Brain microvascular endothelial cell (primary cell): ENCODE results near the gene GALNT5.

Experiments
- DNase-seq: peaks from one replicate; pipeline ENCODE4 v3.0.0-alpha.2; 2020
- H3K27ac ChIP-seq: fragments of 250-450 bp; sonication (Bioruptor Pico); 2 replicates; pipeline ENCODE4 v1.5.1; 2020; ENCODE audit warnings: mild to moderate bottlenecking, moderate library complexity
- H3K27me3 ChIP-seq: fragments of 250-450 bp; sonication (Bioruptor Pico); replicated peaks from 2 replicates; pipeline ENCODE4 v1.5.1; 2020; ENCODE audit warnings: mild to moderate bottlenecking
- H3K36me3 ChIP-seq: fragments of 250-450 bp; sonication (Bioruptor Pico); replicated peaks from 2 replicates; pipeline ENCODE4 v1.5.1; 2020; ENCODE audit warnings: mild to moderate bottlenecking
- H3K4me3 ChIP-seq: 2 replicates; pipeline ENCODE4 v1.5.1; 2011; ENCODE audit warnings: low read depth, mild to moderate bottlenecking, control low read depth, low read length, moderate library complexity
- in situ Hi-C: cut with HindIII; loops from 2 replicates; pipeline ENCODE4 v1.10.0; 2017; ENCODE audit warnings: low sequenced_read_pairs, low pct_ligation_motif_present
- TF ChIP-seq, protein P1 (sequence below): IDR thresholded peaks from 2 replicates; pipeline ENCODE4 v1.5.1; 2011; ENCODE audit warnings: low read depth, mild to moderate bottlenecking, moderate library complexity, low read length, control low read depth, inconsistent platforms; ENCODE audit errors: missing control alignments

Gene GALNT5

DNA sequence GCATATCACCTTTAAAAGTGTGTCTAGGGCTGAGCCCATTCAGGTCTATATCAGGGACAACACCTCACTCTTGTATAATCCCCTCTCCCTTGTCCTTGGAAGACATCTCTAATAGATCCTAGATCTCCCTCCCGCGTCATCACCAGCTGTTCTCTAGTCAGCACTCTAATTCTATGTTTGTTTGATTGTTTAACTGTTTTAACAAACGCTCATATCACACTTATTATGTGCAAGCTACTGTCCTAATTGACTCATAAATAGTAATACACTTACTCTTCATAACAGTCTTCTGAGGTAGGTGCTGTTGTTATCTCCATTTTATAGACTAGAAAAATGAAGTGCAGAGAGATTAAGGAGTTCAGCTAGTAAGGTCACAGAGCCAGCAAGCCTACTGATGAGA, 69.7 kb downstream of the GALNT5 start:
- H3K27me3 ChIP-seq: no peaks in the 10 kb centered on the region
- H3K36me3 ChIP-seq: no peaks in the 10 kb centered on the region
- no peak overlapping the region for H3K4me3 ChIP-seq
- in situ Hi-C loops: no loop called here
- no peak overlapping the region for H3K27ac ChIP-seq
- no peak for DNase-seq
- TF ChIP-seq, protein P1, sequence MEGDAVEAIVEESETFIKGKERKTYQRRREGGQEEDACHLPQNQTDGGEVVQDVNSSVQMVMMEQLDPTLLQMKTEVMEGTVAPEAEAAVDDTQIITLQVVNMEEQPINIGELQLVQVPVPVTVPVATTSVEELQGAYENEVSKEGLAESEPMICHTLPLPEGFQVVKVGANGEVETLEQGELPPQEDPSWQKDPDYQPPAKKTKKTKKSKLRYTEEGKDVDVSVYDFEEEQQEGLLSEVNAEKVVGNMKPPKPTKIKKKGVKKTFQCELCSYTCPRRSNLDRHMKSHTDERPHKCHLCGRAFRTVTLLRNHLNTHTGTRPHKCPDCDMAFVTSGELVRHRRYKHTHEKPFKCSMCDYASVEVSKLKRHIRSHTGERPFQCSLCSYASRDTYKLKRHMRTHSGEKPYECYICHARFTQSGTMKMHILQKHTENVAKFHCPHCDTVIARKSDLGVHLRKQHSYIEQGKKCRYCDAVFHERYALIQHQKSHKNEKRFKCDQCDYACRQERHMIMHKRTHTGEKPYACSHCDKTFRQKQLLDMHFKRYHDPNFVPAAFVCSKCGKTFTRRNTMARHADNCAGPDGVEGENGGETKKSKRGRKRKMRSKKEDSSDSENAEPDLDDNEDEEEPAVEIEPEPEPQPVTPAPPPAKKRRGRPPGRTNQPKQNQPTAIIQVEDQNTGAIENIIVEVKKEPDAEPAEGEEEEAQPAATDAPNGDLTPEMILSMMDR: no peak

DNA sequence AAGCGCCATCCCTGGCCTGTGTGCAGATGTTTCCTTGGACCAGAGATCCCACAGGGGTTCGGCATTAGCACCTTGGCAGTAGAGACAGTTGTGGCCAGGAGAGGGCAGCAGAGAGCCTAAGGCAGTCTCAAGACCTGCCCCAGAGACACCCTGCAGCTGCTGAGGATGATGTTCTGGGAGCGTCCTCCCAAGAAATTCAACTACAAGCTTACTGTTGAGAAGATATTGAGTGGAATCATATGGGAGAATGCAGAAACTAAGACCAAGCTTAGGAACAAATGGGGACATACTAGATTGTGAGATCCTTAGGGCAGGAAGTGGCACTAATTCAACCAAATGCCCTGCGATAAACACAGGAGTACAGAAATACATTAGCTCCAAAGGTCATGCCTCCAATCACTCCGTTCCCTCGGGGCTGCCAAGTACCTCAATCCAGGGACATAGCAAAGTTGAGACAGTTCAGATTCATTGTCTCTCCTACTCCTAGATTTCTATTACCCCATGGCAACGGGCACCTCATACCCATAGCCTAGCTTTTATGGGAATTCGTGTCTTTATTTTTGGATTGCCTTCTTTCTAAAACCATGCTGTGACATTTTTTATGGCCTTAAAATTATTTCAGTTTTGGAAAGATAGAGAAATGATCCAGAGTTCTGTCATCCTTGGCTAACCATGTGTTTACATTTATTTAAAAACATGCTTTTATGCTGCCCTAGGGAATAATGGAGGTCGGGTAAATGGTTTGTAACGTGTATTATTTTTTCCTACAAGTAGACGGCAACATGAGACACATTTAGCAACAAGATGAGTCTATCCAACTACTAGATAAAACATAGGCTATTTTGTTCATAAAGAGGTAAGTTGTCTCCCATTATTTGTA, 70.4 kb downstream of the GALNT5 start:
- Histone ChIP-seq H3K4me3 (no peak overlapping the region), H3K27ac (no peak overlapping the region), H3K27me3 (no peaks in the 10 kb centered on the region), H3K36me3 (no peaks in the 10 kb centered on the region)
- DNase-seq: peak; percentile 83
- TF ChIP-seq, protein P1: peak; percentile 98
- in situ Hi-C loops: no loop called here

DNA sequence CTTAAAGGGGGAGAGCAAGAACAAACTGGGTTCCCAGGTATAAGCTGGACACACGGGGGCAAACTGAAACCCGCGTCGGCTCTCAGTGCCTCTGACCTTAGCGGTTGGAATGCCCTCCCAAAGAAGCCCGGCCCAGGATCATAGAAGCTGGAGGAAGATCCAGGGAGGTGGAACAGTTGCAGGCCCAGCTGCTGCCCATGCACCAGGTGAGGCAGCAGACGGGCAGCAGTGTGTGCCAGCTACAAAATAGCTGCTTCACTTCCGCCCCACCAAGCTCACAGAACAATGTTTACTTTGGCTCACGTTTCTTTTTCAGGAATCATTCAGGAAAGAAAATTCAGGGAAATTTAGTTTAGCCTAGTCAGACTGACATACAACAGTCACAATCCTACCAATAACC, 72.0 kb downstream of the GALNT5 start:
- TF ChIP-seq, protein P1: no peak
- in situ Hi-C loops: no loop called here
- Histone ChIP-seq H3K36me3 (no peaks in the 10 kb centered on the region), H3K27me3 (no peaks in the 10 kb centered on the region), H3K27ac (no peak overlapping the region), H3K4me3 (no peak overlapping the region)
- no peak for DNase-seq

DNA sequence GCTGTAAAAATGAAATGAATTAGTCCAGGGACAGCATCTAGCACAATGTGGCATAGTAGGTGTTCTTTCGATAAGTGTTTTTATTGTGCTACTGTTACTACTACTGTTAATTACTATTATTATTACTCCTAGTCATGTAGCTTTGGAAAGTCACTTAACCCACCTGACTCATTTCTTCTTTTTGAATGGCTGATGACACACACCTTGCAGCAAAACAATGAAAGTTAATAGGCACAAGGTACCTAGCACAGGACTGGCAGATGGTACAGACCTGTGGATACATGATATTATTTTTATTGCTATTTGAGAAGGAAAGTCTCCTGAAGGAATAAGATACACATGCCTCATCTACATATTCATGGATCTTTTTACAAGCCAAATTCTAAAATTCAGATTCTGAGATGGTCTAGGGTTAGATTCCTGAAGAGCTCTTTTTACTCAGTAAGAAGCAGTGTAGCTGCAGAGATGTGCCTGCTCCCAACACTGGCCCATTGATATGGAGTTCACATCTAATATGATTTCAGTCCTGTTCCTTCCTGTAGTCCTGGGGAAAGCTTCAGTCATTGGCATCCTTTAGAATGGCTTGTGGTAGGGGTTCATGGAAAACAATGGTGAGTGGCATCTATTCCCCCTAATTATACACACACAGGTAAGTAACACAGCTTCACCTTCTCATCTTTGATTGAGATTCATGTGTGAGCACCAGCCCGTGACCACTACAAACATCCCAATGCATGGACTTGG, 76.0 kb downstream of the GALNT5 start:
- Histone ChIP-seq H3K4me3 (no peak overlapping the region), H3K27me3 (no peaks in the 10 kb centered on the region), H3K36me3 (no peaks in the 10 kb centered on the region), H3K27ac (no peak overlapping the region)
- DNase-seq: no peak
- TF ChIP-seq, protein P1: no peak
- in situ Hi-C loops: no loop called here

DNA sequence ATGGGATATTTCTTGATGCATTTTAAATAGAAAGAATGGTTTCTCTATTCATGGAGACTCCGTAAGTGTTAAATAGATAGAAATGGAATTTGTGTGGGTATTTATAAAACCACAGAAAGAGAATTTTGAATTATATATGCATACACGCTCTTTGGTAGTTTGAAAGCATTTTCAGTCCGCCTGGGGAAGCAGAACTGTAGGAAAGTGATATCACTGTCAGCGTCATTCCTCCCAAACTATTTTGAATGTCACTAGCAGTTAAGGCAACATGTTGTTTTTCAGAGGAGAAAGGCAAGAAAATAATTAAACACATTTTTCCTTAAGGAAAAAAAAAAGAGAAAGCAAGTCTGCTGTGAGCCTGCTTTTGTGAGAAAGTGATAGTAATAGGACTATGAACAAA, 76.8 kb downstream of the GALNT5 start:
- no peaks in the 10 kb centered on the region for H3K27me3 ChIP-seq
- TF ChIP-seq, protein P1: no peak
- H3K27ac ChIP-seq: no peak overlapping the region
- in situ Hi-C loops: no loop called here
- no peak for DNase-seq
- H3K36me3 ChIP-seq: no peaks in the 10 kb centered on the region
- H3K4me3 ChIP-seq: no peak overlapping the region
